Iris pigment epithelial cell (primary cell): Measurements from ENCODE around the gene NDUFS8.

Experiments used
- DNase-seq: peaks from one replicate; pipeline ENCODE4 v3.0.0-alpha.2; 2011; ENCODE audit warnings: low read depth

Gene NDUFS8

DNA sequence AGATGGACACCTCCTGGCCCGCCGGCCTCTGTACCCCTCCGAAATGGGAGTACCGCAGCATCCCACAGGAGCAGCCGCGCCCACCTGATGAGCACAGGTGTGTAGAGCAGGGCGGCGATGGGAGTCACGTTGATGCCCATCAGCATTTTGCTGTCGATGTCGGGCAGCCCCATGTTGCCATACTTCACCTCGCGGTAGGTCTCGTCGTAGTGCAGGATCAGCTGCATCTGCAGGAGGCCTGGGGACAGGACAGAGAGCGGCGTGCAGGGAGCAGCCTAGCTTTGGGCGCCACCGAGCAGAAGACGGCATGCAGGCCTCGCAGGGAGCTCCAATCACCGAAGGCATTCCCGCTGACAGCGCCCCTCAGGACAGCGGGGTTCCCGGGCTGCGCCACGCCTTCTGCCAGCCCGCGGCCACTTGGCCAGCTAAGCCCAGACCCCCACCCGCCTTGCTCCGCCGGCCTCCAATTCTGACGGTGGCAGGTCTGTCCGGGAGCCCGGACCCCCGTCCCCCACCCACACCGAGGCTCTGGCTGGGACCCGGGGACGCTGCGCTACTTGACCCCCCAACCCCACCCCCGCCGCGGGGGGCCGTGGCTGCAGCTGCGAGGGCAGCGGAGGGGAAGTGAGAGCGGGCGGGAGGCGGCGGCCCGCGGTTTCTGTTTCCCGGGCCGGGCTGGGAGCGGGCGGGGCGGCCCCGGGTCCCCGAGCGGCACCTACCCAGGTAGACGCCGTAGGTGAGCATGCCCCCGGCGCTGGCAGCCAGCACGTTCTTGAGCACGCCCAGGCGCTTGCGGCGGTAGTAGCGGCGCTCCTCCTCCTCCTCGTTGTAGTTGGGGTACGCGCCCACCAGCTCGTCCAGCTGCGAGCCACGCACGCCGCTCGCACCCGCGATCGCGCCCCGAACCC lies 27.3 kb upstream of the NDUFS8 start:
- no peak for DNase-seq

DNA sequence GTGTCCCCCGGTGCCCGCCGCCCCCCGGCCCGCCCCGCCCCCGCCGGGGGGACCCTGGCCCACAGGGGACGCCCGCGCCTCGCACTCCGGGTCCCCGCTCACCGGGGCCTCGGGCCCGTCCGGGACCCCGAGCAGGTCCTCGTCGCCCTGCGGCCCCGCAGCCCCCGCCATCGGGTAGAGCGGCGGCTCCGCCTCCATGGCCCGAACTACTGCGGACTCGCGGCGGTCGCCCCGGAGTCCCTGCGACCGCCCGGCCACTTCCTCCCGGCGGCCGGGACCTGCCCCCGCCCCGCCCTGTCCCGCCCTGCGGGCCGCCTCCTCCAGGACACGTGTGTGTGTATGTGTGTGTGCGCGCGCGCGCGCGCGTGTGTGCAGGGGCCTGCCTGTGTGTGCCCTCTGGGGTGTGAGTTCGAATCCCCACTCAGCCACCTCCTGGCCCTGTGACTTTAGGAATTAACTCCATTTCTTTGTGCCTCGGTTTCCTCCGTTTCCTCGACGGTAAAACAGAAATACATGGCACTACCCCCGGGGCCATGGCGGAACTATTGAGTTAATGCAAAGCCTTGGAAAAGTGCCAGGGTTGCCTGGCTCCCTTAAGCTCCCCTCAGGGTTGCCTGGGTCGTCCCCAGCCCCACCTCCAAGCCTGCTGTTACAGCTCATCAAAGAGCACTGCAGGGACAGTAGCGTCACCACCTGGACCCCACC lies 26.5 kb upstream of the NDUFS8 start, which contains the start of gene UNC93B1:
Gene UNC93B1 (minus strand): TSS at position 252 of the 705 bp plus-strand sequence. CDS start 54 bp downstream, at position 198.
- peak; percentile 67 for DNase-seq

DNA sequence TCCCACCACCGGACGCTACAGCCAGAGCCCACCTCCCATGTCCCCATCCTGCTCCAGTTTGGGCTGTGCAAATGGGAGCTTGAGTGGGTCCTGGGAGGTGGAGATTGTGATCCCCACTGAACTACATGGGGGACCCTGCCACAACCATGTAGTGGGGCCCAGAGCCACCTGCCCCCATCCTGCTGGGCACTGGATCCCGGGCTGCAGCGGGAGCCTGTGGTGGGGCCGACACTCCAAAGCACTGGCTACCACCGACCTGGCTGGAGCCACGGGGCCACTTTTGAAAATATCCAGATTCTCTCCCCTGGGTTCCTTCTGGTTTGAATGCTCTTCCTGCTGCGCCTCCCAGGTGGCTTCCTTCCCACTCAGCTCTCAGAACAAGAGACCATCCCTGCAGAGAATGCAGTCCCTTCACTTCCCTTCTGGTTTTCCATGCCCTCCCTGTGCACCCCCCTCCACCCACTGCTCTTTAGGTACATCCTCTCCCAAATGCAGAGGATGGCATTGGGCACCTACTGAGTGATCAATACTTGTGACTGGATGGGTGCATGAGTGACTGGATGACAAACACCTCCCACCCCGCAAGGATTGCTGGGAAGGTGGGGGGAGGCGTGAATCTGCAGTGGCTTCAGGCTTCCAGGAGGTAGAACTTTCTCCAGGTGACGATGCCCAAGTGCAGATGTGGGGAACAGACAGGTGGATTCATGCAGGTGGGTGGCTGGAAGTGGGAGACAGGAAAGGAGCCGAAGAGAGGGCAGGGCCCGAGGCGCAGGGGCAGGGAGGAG lies 25.7 kb upstream of the NDUFS8 start:
- DNase-seq: no peak

DNA sequence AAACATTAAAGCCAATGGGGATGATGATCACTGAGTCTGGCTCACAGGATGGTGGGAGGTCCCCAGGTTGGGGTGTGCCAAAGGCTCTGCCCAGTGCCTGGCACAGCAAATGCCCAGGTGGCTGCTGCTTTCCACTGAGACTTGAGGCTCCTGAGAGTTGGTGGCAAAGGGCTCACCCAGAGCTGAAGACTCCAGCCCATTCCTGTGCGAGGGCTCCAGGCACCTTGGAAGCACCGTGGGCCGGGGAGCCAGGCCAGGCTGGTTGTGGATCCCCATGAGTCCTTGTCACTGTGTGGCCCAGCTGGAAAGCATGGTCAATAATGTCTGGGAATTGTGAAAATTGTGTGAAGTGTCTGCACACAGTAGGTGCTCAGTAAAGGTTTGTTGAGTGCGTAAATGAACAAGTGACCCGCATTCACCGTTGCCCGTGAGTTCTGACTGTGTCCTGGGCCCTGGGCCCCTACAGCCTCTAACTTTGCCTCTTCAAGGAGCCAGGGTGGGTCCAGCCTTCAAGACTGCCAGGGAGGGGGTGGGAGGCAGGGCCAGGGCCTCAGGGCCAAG lies 23.8 kb upstream of the NDUFS8 start:
- DNase-seq: no peak

DNA sequence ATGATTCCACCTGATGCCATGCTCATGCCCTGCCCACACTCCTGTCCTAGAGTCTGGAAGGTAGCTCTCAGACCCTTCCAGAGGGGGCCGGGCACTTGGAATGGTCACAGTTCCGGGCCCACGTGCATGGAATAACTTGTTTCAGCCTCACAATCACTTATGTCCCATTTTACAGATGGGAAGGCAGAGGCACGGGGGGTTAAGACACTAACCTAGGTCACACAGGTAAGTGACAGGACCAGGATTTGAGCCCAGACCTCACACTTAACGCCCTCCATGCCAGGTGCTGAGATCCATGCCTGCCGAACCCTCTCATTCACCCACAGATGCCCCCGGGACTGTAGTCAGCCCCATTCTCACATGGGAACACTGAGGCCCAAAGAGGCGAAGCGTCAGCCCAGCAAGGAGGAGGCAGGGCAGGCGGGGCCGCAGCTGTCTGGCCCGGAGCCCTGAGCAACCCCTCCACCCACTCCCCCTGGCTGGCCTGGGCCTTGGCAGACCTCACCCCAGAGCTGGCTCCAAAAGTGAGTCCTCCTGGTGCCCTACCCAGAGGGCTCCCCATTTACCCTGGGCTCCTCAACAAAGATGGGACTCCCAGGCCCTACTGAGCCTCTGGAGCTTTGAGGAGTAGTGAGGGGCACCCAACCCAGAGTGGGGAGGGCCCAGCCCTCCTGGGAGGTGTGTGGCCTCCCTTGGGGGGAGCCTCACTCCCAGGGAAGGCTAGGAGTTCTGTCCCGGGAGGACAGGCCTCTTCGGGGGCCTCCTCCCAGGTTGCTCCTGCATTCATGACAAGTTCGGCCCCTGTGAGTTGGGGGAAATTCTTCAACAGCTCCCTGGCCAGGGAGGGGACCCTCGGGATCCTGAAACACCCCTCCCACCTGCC lies 22.7 kb upstream of the NDUFS8 start:
- DNase-seq: no peak

DNA sequence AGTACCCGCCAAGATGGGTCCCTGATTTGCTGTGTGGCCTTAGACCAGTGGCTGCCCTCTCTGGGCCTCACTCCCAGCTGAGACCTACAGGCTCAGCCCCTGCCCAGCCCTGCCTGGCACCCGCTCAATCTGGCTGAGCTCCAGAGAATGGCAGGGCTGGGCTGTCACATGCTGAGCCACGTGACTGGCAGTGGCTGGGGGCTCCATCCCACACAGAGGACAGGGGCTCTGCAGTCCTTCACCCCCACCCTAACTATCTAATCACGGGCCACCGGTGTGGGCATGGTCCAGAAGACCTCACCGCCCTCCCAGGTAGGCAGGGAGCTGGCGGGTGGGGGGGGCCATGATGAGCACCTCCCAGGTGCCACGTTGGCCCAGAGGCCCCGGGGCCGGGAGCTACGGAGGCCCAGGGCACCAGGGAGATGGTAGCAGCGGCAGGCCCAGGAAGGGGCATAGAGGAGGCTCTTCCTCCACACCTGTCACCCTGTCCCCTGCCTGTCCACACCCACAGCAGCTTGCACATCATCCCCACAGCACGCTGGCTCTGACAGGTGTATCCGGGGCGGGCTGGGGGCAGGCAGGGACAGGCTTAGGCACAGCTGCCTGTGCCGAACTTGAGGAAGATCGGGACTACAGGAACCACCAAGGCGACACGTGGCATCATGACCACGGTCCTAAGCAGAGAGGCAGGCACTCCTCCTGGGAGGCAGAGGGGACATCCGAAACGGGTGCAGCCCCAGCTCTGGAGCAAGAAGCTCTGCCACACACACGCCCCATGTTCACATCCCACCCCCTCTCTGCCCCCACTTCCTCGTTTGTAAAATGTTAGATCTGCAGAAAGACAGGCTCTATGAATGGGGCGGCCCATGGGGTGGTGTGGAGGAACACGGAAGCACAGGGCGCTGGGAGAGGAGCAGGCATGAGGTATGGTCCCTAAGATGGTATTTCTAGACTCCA lies 21.8 kb upstream of the NDUFS8 start:
- no peak for DNase-seq

DNA sequence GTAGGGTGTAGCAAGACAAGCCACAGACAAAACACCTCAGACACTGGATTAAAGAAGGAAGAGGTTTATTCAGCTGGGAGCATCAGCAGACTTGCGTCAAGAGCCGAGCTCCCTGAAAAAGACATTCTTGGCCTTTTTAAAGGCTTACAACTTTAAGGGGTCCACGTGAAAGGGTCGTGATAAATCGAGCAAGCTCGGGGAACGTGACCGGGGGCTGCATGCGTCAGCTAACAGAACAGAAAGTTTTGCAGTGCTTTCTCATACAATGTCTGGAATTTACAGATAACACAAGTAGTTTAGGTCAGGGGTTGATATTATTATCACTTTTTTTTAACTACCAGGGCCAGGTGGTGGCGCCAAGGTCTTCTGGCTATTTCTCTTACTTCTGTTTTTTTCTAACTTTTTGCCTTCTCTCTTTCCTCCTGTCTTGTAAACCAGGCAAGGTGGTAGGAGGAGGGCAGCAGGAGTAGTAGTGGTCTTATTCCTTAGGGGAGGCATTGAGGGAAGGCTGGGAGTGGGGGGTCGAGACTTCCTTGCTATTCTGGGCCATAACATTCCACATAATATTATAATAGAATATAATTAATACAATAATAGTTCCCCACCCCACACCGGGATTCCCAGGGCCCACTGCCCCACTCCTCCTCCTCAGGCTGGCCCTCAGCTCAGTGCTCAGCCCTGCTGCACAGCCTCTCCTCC lies 20.9 kb upstream of the NDUFS8 start:
- peak; percentile 39 for DNase-seq

DNA sequence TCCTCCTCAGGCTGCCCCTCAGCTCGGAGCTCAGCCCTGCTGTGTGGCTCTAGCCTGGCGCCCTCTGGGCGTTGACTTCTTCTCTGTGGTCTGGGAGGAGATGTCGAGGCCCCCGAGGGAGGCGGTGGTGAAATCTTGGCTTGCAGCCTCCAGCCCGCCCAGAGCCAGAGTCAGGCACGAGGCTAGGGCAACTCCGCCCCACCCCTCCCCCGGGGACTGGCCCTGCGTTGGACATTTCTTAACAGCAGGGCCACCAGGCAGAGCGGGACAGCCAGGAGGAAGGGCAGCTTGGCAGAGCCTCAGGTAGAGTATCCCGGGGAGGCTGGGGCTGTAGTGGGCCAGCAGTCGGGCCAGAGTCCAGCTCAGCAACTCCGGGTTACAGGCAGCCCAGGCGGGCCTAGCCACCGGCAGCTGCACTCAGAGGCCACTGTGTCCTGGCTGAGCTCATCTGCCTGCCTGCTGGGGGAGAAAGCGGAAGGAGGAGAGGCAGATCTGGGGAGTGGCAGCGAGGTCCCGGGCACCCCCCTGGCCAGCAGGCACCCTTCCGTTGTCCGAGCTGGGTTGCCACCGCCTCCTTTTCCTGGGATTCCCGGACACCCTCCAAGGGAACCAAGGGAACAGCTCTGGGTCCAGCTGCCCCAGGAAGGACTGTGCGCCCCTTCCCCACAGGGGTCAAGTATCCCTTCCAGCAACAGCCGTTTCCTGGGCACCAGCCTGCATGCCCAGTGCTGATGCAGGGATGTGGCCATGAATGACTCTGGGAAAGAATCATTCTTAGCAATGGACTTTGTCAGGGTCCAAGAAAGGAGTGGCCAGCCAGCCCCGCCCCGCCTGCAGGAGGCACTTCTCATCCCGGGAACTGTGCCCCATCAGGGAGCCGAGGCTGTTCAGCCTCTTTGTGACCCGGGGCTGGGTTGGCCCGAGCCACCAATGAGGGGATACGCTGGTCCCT lies 20.1 kb upstream of the NDUFS8 start, which contains the start of gene ALDH3B1:
Gene ALDH3B1 (plus strand): TSS at position 238 of the 952 bp plus-strand sequence. CDS start 4,971 bp downstream, outside the sequence.
- peak; percentile 80 for DNase-seq

DNA sequence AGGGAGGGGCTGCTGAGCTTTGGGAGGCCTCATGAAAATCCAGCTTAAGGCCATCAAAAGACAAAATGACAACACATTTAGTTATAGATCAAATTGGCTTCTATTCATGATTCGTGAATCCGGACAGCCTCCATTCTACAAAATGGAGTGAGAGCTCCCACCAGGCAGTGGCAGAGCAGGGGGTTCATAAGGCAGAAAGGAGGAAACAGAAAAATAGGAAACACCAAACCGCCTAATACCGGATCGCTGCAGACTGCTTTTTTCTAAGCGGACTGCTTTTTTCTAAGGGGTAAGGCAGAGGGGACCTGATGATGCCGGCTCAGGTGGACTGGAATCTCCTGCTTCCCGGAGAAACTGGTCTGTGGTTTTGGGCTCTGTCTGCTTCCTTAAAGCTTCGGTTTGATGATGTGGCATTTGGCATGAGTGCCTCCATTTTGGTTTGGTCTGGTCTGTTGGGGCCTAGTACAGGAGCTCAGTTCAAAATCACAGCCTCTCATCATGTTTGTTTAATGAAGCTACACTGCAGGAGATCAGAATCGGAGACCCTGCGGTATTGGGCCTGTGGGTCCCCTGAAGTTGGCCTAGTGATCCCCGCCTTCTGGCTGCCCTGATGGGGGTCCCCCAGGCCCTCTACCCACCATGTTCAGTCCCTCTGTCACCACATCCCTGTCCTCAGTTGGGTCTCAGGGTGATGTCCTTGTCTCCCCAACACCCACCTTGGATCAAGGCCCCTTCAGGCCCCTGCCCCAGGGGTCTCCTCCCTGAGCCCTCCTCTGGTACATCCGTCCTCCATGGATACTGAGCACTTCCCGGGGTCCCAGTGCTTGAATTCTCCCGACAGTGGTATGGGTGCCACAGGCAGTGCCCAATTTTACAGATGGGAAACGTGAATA lies 19.2 kb upstream of the NDUFS8 start:
- no peak for DNase-seq

DNA sequence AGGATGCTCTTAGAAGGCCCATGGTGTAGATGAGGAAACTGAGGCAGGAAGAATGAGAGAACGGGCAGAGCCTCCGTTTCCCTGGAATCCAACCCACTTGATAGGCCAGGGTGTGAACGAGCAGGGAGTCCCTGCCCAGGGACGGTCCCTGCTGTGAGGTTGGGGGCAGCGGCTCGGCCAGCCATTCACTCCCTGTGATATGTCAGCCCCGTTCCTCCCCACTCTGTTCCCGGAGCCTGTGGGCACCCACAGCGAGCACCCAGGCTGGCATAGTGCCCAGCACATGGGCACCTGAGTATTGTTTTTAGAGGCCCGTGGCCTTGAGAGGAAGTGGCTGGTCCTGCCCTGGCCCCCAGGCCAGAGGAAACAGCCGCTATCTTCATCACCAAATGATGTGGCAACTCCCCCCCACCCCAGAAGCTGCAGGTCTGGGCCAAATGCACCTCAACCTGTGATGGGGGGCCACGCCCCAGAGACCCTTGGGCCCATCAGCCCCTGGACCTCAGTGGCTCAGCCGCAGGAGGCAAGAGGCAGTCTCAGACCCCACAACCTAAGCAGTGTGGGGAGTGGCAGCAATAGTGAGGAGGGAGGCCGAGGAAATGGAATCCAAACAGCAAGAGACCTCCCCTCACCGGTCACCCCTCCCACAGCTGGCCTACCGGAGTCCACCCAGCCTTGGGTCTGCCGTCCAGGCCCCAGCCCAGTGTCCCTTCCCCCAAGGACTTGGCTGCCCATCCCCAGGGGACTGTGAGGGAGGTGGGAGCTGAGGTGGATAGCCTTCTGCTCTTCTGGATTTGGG lies 18.2 kb upstream of the NDUFS8 start:
- no peak for DNase-seq

DNA sequence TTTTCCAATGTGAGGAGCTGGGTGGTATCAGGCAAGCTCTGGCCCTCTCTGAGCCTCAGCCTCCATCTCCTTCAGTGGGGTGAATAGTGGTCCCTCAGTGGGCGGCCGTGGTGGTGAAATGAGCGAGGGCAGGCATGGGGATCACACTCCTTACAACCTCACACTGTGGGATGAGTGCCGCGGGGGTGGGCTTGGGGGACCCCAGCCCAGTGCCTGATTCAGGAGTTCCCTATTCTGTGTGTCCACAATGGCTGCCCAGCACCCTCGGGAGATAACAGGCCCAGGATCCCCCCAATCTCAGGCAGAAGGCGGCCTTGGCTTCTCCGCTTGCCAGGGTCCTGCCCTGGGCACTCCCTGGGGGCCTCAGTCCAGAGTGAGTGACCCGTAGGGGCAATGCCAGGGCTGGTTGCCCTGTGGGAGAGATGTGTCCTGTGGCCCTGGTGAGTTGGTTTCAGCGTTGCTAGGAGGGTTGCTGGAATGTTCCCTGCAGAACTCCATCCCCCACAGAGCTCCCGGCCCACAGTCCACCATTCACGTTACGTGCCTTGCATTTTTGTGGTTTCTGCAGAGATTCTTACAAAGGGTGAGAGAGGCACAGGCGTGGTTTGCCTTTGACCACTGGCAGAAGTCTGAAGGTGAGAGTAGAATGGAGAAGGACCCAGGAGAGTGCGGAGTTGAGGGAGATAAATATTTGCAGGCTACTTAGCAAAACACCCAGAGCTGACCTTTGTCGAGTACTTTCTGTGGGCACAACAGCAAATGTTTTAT lies 17.5 kb upstream of the NDUFS8 start:
- peak; percentile 98 for DNase-seq

DNA sequence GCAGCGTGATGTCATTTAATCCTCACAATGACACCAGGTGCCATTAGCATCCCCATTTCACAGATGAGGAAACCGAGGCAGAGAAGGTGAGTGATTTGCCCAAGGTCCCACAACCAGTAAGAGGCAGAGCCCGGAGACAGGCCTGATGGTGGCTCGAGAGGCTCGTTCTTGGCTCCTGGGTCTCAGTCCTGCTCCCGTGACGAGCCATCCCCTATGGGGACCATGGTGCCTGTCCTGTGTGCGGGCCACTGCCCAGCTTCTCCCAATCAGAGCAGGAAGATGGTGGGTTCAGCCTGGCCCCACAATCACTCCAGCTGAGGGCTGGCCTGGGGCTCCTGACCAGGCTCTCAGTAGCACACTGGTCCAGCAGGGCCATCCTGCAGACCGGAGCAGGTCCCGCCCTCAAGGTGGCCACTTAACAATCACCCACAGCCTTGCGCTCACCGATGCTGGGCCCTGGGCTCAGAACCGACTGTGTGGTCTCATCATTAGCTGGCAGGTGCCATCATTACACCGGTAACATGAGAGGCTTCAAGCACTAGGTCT lies 16.8 kb upstream of the NDUFS8 start:
- DNase-seq: no peak

DNA sequence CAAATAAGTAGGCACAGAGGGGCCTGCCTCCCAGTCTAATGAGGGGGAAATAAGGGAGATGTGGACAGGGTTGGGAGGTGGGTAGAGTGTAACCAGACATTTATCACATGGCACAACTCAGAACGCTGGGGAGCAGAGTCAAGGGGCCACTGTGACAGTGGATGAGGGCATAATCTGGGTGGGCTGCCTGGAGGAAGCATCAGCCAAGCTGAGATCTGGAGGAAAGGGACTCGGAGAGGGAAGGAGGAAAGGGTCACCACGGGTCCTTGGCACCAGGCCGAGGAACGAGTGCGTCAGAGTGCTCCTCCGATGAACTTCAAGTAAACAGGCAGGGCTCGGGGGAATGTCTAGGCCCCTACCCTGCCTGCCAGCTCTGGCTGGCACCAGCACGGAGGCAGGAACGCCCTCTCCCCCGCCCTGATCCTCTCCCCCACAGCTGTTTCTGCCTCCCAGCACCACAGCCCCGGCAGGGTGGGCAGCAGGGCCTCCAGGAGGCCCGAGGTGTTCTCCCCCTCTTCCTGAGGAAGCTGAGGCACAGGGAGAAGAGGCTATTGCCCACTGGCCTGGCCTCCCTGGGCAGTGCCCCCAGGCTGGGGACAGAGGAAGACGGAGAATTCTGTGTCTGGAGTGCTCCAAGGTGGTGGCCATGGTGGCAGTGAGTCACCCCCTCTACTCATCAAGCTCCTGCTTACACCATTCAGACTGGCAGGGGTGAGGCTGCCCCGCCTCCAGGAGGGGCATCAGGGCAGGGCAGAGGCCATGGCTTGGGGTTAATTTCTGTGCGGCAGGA lies 16.1 kb upstream of the NDUFS8 start:
- peak; percentile 83 for DNase-seq

DNA sequence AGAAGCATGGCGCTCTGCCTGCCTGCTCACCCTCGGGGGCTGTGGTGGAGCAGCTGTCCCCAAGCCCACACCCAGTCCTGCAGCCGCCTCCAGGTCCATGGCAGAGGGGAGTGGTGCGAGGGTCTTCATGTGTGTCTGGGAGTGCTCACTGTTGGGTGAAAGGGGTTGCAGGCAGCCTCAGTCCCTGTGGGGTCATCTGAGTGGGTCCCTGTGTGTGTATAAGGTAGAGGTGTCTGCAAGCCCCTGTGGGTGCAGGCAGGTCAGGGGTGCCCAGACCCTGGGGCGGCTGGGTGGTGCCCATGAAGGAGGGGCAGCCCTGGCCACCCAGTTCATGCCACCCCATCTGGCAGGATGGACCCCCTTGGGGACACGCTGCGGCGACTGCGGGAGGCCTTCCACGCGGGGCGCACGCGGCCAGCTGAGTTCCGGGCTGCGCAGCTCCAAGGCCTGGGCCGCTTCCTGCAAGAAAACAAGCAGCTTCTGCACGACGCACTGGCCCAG lies 15.5 kb upstream of the NDUFS8 start:
- no peak for DNase-seq
